Measurements from ENCODE around the gene EVA1A. TPM values are rescaled to one million over a fixed set of nuclear protein-coding genes. Genes with fewer than 3 reads are reported as not detected.

Gene EVA1A
- total and polyA plus RNA-seq, 2 of the 8 experiments (the other 6 are each of a cell fraction or from before 2014, with no cell fraction given) = 2.4 to 4.3 TPM

- Histone ChIP-seq H3K56ac (replicated peaks; ENCODE audit: insufficient read length, low read depth, low read length) (no peak overlapping the region), H3K79me2 (ENCODE audit: control insufficient read depth in 1 of 2, insufficient read depth in 2 of 2, low read length in 2 of 2) (no peaks in the 10 kb centered on the region), H3K79me1 (ENCODE audit: low read depth, low read length) (no peaks in the 10 kb centered on the region), H2BK120ac (replicated peaks; ENCODE audit: low read depth, low read length) (no peak overlapping the region), H3K27me3 (replicated peaks in 1 of 4; ENCODE audit: control insufficient read depth in 3 of 4, extremely low read depth in 1 of 4, insufficient read depth in 3 of 4, low read length in 3 of 4) (no peaks in the 10 kb centered on the region), H2BK20ac (ENCODE audit: low read length) (no peak overlapping the region), H2BK12ac (ENCODE audit: low read depth, low read length) (no peak overlapping the region), H3K9me3 (ENCODE audit: insufficient read depth in 2 of 2, low read depth in 1 of 2, low read length in 1 of 2) (0 out of 4 replicates have a peak, but pooled peaks cover 0 to 2% of the 10 kb centered on the region in 2 experiments), H2BK5ac (ENCODE audit: low read depth, low read length) (no peak overlapping the region), H3K14ac (ENCODE audit: insufficient read length) (no peak overlapping the region), H4K91ac (replicated peaks; ENCODE audit: insufficient read length, low read length) (no peak overlapping the region), H2AK5ac (ENCODE audit: low read depth, low read length) (no peak overlapping the region), H3K4me1 (replicated peaks in 1 of 4; ENCODE audit: control insufficient read depth in 3 of 4, insufficient read depth in 4 of 4, low read length in 3 of 4) (no peaks in the 10 kb centered on the region), H3K18ac (ENCODE audit: extremely low read depth, low read length) (no peak overlapping the region), H3K9ac (replicated peaks in 1 of 4; ENCODE audit: extremely low read depth in 1 of 4, low read depth in 3 of 4, low read length in 3 of 4) (no peak overlapping the region), H3K36me3 (ENCODE audit: control insufficient read depth in 2 of 4, insufficient read depth in 4 of 4, low read length in 3 of 4) (no peaks in the 10 kb centered on the region), H3K27ac (ENCODE audit: low read depth, low read length) (no peak overlapping the region), H3K23ac (ENCODE audit: insufficient read length) (no peak overlapping the region), H4K5ac (ENCODE audit: insufficient read length, low read depth, low read length) (no peak overlapping the region), H4K8ac (ENCODE audit: extremely low read depth, insufficient read depth, low read length) (no peak overlapping the region), H3K4ac (replicated peaks; ENCODE audit: insufficient read length, low read depth, low read length) (no peak overlapping the region), H3K23me2 (ENCODE audit: low read depth, low read length) (no peaks in the 10 kb centered on the region), H3K4me3 (ENCODE audit: extremely low read depth in 1 of 4, insufficient read depth in 2 of 4, low read depth in 3 of 4, low read length in 4 of 4) (no peak overlapping the region), H3K4me2 (ENCODE audit: insufficient read depth in 1 of 2, low read depth in 2 of 2, low read length in 2 of 2) (no peak overlapping the region), H2BK15ac (ENCODE audit: low read length) (no peak overlapping the region), H4K20me1 (replicated peaks in 1 of 2; ENCODE audit: control insufficient read depth in 1 of 2, insufficient read depth in 2 of 2, low read length in 2 of 2) (no peaks in the 10 kb centered on the region), H2AFZ (ENCODE audit: low read length) (no peak overlapping the region)
- FAIRE-seq (no peak), DNase-seq (ENCODE audit: low read depth in 1 of 2, low spot score in 2 of 2) (no peak)
- 87% methylated on average over 6 of the region's 6 CpGs; no CpG with 5 or more reads in 1 of the 2 experiments for WGBS, 2 experiments (ENCODE audit: extremely low coverage in 1 of 2, insufficient coverage in 1 of 2, insufficient read length in 1 of 2, insufficient replicate concordance in 2 of 2, low coverage in 1 of 2, low lambda C conversion rate in 2 of 2, missing lambda C conversion rate in 1 of 2)
- ChIA-PET CTCF (ENCODE audit: partially characterized antibody) (interaction anchor here (1.5 to 10.5 kb wide), 2 partner anchors 9 to 17 kb away, joined by 3 to 77 read pairs; no protein-coding TSS in a partner anchor), POLR2A (ENCODE audit: partially characterized antibody) (interaction anchor here (0.6 kb wide), 1 partner anchor 159 kb away, joined by 3 read pairs; no protein-coding TSS in a partner anchor)
- TF ChIP-seq POLR2A (IDR thresholded peaks at IDR 0.05; ENCODE audit: control extremely low read depth in 1 of 2, low read depth in 2 of 2, low read length in 2 of 2) (no peak), SRF (IDR thresholded peaks at IDR 0.05; ENCODE audit: low read depth, low read length) (no peak), EZH2 (IDR thresholded peaks at IDR 0.05; ENCODE audit: low read depth, low read length, severe bottlenecking) (no peak), E2F6 (IDR thresholded peaks at IDR 0.05) (no peak), TCF12 (IDR thresholded peaks at IDR 0.05; ENCODE audit: low read depth, low read length) (no peak), SIN3A (conservative IDR thresholded peaks at IDR 0.05 in 1 of 2, IDR thresholded peaks at IDR 0.05 in 1 of 2; ENCODE audit: low read depth in 1 of 2, low read length in 2 of 2) (no peak), CREB1 (IDR thresholded peaks at IDR 0.05) (no peak), FOSL1 (IDR thresholded peaks at IDR 0.05; ENCODE audit: insufficient read depth, low read depth, low read length) (no peak), PHF8 (conservative IDR thresholded peaks at IDR 0.05; ENCODE audit: low read depth, low read length) (no peak), USF2 (IDR thresholded peaks at IDR 0.05; ENCODE audit: low read length) (no peak), RXRA (IDR thresholded peaks at IDR 0.05; ENCODE audit: insufficient read depth, low read depth, low read length) (no peak), BACH1 (IDR thresholded peaks at IDR 0.05; ENCODE audit: low read length) (no peak), SIX5 (IDR thresholded peaks at IDR 0.05; ENCODE audit: low read depth, low read length) (no peak), CEBPB (IDR thresholded peaks at IDR 0.05; ENCODE audit: low read depth, low read length) (no peak)
Measured at GRCh38 chr2:75483878-75484277, 76.9 kb downstream of the EVA1A start.

Data from H1 (cell line).